ENCODE data around the gene OR7G1.
"Not testable (repeated sequence)": the region's sequence is repeated elsewhere in the genome, so short reads cannot be mapped to it uniquely, and the experiment has no call there.

Gene OR7G1

GRCh38 chr19:9076901-9077300 lies 38.7 kb downstream of the OR7G1 start:
- DNase-seq: no peak

GRCh38 chr19:9075064-9075949 lies 40.3 kb downstream of the OR7G1 start:
- peak; percentile 96 for DNase-seq

GRCh38 chr19:9073806-9074205 lies 41.8 kb downstream of the OR7G1 start:
- no peak for DNase-seq

GRCh38 chr19:9071720-9072119 lies 43.8 kb downstream of the OR7G1 start:
- DNase-seq: not testable (repeated sequence)

GRCh38 chr19:9070066-9070465 lies 45.5 kb downstream of the OR7G1 start:
- no peak for DNase-seq

GRCh38 chr19:9065457-9066014 lies 50.0 kb downstream of the OR7G1 start:
- DNase-seq: no peak

Measured in fibroblast of skin of back (primary cell).